HepG2 (cell line): ENCODE data around the gene SH3GLB2.

ENCODE experiments used
- CCAR2 ChIP-seq: fragments of 200-400 bp; formaldehyde crosslinking; optimal IDR thresholded peaks from 2 replicates; pipeline ENCODE3; 2018; ENCODE audit warnings: low read depth, mild to moderate bottlenecking, low read length, moderate library complexity
- CTCF ChIP-seq: sonication (generic); formaldehyde crosslinking; IDR thresholded peaks from 2 replicates; pipeline ENCODE4 v1.5.0; 2020; ENCODE audit warnings: mild to moderate bottlenecking, missing genetic modification reagents, moderate library complexity
- MED13 ChIP-seq: sonication (generic); formaldehyde crosslinking; IDR thresholded peaks from 2 replicates; pipeline ENCODE4 v1.5.0; 2020; ENCODE audit warnings: missing genetic modification reagents
- POLR2A ChIP-seq, 2 experiments: IDR thresholded peaks; 2 replicates each; pipeline ENCODE4 v1.6.1; 2011; ENCODE audit warnings: low read depth in 2 of 2, low read length in 2 of 2, mild to moderate bottlenecking in 1 of 2, moderate library complexity in 1 of 2; ENCODE audit not compliant: insufficient read depth in 1 of 2
- SRF ChIP-seq: IDR thresholded peaks from 2 replicates; pipeline ENCODE4 v1.6.1; 2011; ENCODE audit warnings: mild to moderate bottlenecking, low read depth, low read length, moderate library complexity
- TAF15 ChIP-seq: fragments of 200-400 bp; formaldehyde crosslinking; IDR thresholded peaks from one replicate; pipeline ENCODE4 v1.6.1; 2018; ENCODE audit warnings: mild to moderate bottlenecking, low read depth, low read length; ENCODE audit not compliant: poor library complexity, severe bottlenecking

DNA sequence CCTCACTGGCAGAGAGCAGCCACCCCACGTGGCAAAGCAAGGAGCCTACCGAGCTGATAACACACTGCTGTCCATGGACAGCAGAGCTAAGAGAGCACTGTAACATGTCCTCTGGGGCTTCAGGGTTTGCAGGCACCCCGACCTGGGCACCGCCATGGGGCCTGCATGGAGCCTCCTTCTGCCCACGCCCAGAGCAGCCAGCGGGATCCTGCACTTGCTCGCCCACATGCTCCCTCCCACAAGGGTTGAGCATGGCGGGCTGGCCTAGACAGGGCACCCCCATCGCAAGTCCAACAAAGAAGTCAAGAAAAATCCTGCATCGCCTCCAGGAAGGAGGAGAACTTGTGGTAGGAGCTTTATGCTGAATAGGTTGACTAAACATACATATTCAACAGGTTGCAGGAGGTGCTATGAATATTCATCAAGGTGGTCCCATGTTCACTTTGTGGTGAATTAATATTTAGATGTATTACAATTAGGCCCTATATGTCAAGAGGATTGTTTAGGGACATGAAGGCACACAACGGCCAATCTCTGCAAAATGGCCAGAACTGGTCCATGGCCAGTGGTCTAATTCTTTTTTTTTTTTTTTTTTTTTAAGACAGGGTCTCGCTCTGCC lies 4.5 kb upstream of the SH3GLB2 start:
- TF ChIP-seq POLR2A (IDR thresholded peaks at IDR 0.05; ENCODE audit: insufficient read depth in 1 of 2, low read depth in 2 of 2, low read length in 2 of 2) (no peak), CTCF (CRISPR knock-in tag) (no peak), CCAR2 (no peak), TAF15 (no peak), SRF (no peak), MED13 (CRISPR knock-in tag) (no peak)
